Peyer's patch (tissue), 4 donors: ENCODE measurements around the gene CROCC. TPM values are rescaled to one million over a fixed set of nuclear protein-coding genes. Genes with fewer than 3 reads are reported as not detected.
A peak's percentile ranks its signal among the peaks of the same experiment; 100 is the strongest.

ENCODE experiments used
- DNase-seq, 3 donors: peaks; one replicate each; pipeline ENCODE4 v3.0.0-alpha.2; 2017 to 2019
- H3K27ac ChIP-seq, 4 donors: fragments of 200-600 bp; sonication (generic); one replicate each; pipeline ENCODE4 v1.5.1; 2016 to 2019
- H3K27me3 ChIP-seq, 2 donors: fragments of 200-600 bp; sonication (generic); one replicate each; pipeline ENCODE4 v1.5.1; 2019
- H3K36me3 ChIP-seq, 3 donors: fragments of 200-600 bp; sonication (generic); one replicate each; pipeline ENCODE4 v1.5.1; 2016 to 2019
- H3K4me1 ChIP-seq, 4 donors: fragments of 200-600 bp; sonication (generic); one replicate each; pipeline ENCODE4 v1.5.1; 2016 to 2019
- H3K4me3 ChIP-seq, 4 donors: fragments of 200-600 bp; sonication (generic); 1 replicate in 3 of 4; 2 replicates in 1 of 4; pipeline ENCODE4 v1.5.1; 2016 to 2019; ENCODE audit warnings: mild to moderate bottlenecking in 1 of 4
- H3K9me3 ChIP-seq, 4 donors: fragments of 200-600 bp; sonication (generic); one replicate each; pipeline ENCODE4 v1.5.1; 2016 to 2019; ENCODE audit warnings: mild to moderate bottlenecking in 1 of 4
- CTCF ChIP-seq, 6 experiments: fragments of 450-650 bp in 4 of 6; fragments of 200-600 bp in 2 of 6; sonication (generic) in 1 of 6; IDR thresholded peaks; one replicate each; pipeline ENCODE4 v1.5.1; 2017 to 2019; ENCODE audit warnings: antibody characterized with exemption in 6 of 6, mild to moderate bottlenecking in 3 of 6, moderate library complexity in 1 of 6
- POLR2A ChIP-seq, 2 donors: fragments of 450-650 bp; IDR thresholded peaks; one replicate each; pipeline ENCODE4 v1.5.1; 2017; ENCODE audit warnings: antibody characterized with exemption in 2 of 2, mild to moderate bottlenecking in 2 of 2, moderate library complexity in 2 of 2
- total RNA-seq, 4 donors: library from RNA; depleted of rRNA; stranded (reverse); fragments of >200 nt; gene quantifications; one replicate each; pipeline ENCODE4 v1.1.0, GENCODE V29; 2016

CROCC gene
- total RNA-seq, 4 donors from 2014 or later = 14.7 to 298 (median 45.1) TPM

GRCh38 chr1:17008208-17008855 lies 86.6 kb downstream of the CROCC start:
- Histone ChIP-seq H3K4me1 (peaks cover 0 to 23% (median 6%) of the 10 kb centered on the region in 4 donors), H3K27ac (no peak overlapping the region), H3K36me3 (peaks cover 0 to 19% (median 0%) of the 10 kb centered on the region in 3 donors), H3K27me3 (no peaks in the 10 kb centered on the region), H3K4me3 (no peak overlapping the region), H3K9me3 (no peaks in the 10 kb centered on the region)
- no peak for DNase-seq
- TF ChIP-seq POLR2A (IDR thresholded peaks at IDR 0.05) (no peak), CTCF (IDR thresholded peaks at IDR 0.05) (no peak)

GRCh38 chr1:17009706-17010105 lies 88.0 kb downstream of the CROCC start:
- no peak overlapping the region for H3K4me3 ChIP-seq
- peaks cover 0 to 23% (median 6%) of the 10 kb centered on the region in 4 donors for H3K4me1 ChIP-seq
- no peak for DNase-seq
- no peaks in the 10 kb centered on the region for H3K27me3 ChIP-seq
- H3K27ac ChIP-seq = no peak overlapping the region
- no peaks in the 10 kb centered on the region for H3K9me3 ChIP-seq
- H3K36me3 ChIP-seq = peaks cover 0 to 8% (median 0%) of the 10 kb centered on the region in 3 donors
- no peak for TF ChIP-seq CTCF (IDR thresholded peaks at IDR 0.05)
- TF ChIP-seq POLR2A (IDR thresholded peaks at IDR 0.05) = no peak

GRCh38 chr1:17011092-17011438 lies 89.3 kb downstream of the CROCC start:
- no peaks in the 10 kb centered on the region for H3K27me3 ChIP-seq
- DNase-seq = no peak
- no peaks in the 10 kb centered on the region for H3K36me3 ChIP-seq
- TF ChIP-seq POLR2A (IDR thresholded peaks at IDR 0.05) (no peak), CTCF (IDR thresholded peaks at IDR 0.05) (no peak)
- peak overlapping the region; percentile 32 to 74 (median 64) for H3K27ac ChIP-seq
- peaks cover 0 to 23% (median 6%) of the 10 kb centered on the region in 4 donors for H3K4me1 ChIP-seq
- no peaks in the 10 kb centered on the region for H3K9me3 ChIP-seq
- H3K4me3 ChIP-seq = peak overlapping the region; percentile 81 to 98 (median 89)

GRCh38 chr1:17011439-17012307 lies 89.9 kb downstream of the CROCC start, which contains the start of gene ATP13A2:
Gene ATP13A2 (minus strand): TSS chr1:17011928. CDS start chr1:17011738, 190 bp downstream.
- H3K27ac ChIP-seq = peak within 1 kb of the TSS; percentile 32 to 74 (median 64)
- TF ChIP-seq POLR2A (IDR thresholded peaks at IDR 0.05) (peak in 1 of 2 donors; percentile 16), CTCF (IDR thresholded peaks at IDR 0.05) (no peak)
- DNase-seq = peak; percentile 91 to 93 (median 92)
- H3K4me3 ChIP-seq = peak within 1 kb of the TSS; percentile 81 to 98 (median 89)
- H3K9me3 ChIP-seq = no peaks in the 10 kb centered on the region
- H3K4me1 ChIP-seq = peaks cover 0 to 23% (median 6%) of the 10 kb centered on the region in 4 donors
- no peaks in the 10 kb centered on the region for H3K36me3 ChIP-seq
- H3K27me3 ChIP-seq = no peaks in the 10 kb centered on the region

- peak in 1 of 3 donors; percentile 14 for DNase-seq
- peaks cover 0 to 23% (median 6%) of the 10 kb centered on the region in 4 donors for H3K4me1 ChIP-seq
- no peak for TF ChIP-seq CTCF (IDR thresholded peaks at IDR 0.05)
- TF ChIP-seq POLR2A (IDR thresholded peaks at IDR 0.05) = no peak
- no peak overlapping the region for H3K27ac ChIP-seq
- H3K9me3 ChIP-seq = no peaks in the 10 kb centered on the region
- H3K36me3 ChIP-seq = peaks cover 0 to 1% (median 0%) of the 10 kb centered on the region in 3 donors
- no peak overlapping the region for H3K4me3 ChIP-seq
- no peaks in the 10 kb centered on the region for H3K27me3 ChIP-seq
Observed at GRCh38 chr1:17012775-17013490, 91.2 kb downstream of the CROCC start.
